GM12878 (cell line): ENCODE measurements around the gene ZNF451. TPM values are rescaled to one million over a fixed set of nuclear protein-coding genes. Genes with fewer than 3 reads are reported as not detected.

Experiments used
- ASH2L ChIP-seq: fragments of 300-600, 200-600 bp; sonication (generic); IDR thresholded peaks from 2 replicates; pipeline ENCODE4 v1.6.1; 2017; ENCODE audit warnings: low read depth, mild to moderate bottlenecking, borderline replicate concordance
- BACH1 ChIP-seq: fragments of 450-650 bp; IDR thresholded peaks from 2 replicates; pipeline ENCODE4 v1.6.1; 2017; ENCODE audit warnings: mild to moderate bottlenecking, borderline replicate concordance
- CBX5 ChIP-seq: sonication (generic); IDR thresholded peaks from 2 replicates; pipeline ENCODE4 v1.6.1; 2016; ENCODE audit warnings: low read depth, moderate library complexity, mild to moderate bottlenecking, inconsistent platforms
- CHD1 ChIP-seq: IDR thresholded peaks from 2 replicates; pipeline ENCODE4 v1.6.1; 2012; ENCODE audit warnings: low read depth, low read length, improper control_type of control experiment
- CREB1 ChIP-seq: IDR thresholded peaks from 2 replicates; pipeline ENCODE4 v1.6.1; 2012; ENCODE audit warnings: low read depth, mild to moderate bottlenecking, inconsistent platforms
- DPF2 ChIP-seq: fragments of 450-650 bp; IDR thresholded peaks from 2 replicates; pipeline ENCODE4 v1.6.1; 2017; ENCODE audit warnings: mild to moderate bottlenecking
- E4F1 ChIP-seq: fragments of 450-650 bp; IDR thresholded peaks from 2 replicates; pipeline ENCODE4 v1.6.1; 2018; ENCODE audit warnings: borderline replicate concordance, mild to moderate bottlenecking; ENCODE audit not compliant: partially characterized antibody
- EGR1 ChIP-seq, 2 experiments: IDR thresholded peaks; 1 replicate in 1 of 2; 2 replicates in 1 of 2; pipeline ENCODE4 v1.6.1; 2011 to 2012; ENCODE audit warnings: low read depth in 2 of 2, low read length in 2 of 2, borderline replicate concordance in 1 of 2, mild to moderate bottlenecking in 1 of 2, moderate library complexity in 1 of 2
- EP300 ChIP-seq, 2 experiments: fragments of 150-350 bp in 1 of 2; IDR thresholded peaks; 2 replicates each; pipeline ENCODE4 v1.6.1; 2011 to 2012; ENCODE audit warnings: low read depth in 2 of 2, low read length in 2 of 2, borderline replicate concordance in 1 of 2, improper control_type of control experiment in 1 of 2, inconsistent platforms in 1 of 2; ENCODE audit not compliant: control insufficient read depth in 1 of 2
- ETV6 ChIP-seq, 2 experiments: fragments of 450-650 bp in 1 of 2; IDR thresholded peaks in 1 of 2; conservative IDR thresholded peaks in 1 of 2; 2 replicates each; pipeline ENCODE4 v1.6.1; 2014; ENCODE audit warnings: antibody characterized with exemption in 1 of 2, borderline replicate concordance in 1 of 2, low read depth in 1 of 2, mild to moderate bottlenecking in 1 of 2, moderate library complexity in 1 of 2
- GABPA ChIP-seq: IDR thresholded peaks from 2 replicates; pipeline ENCODE4 v1.6.1; 2014; ENCODE audit warnings: antibody characterized with exemption, low read depth, mild to moderate bottlenecking, inconsistent platforms
- JUNB ChIP-seq: IDR thresholded peaks from 2 replicates; pipeline ENCODE4 v1.6.1; 2016; ENCODE audit warnings: antibody characterized with exemption, mild to moderate bottlenecking
- KDM1A ChIP-seq: fragments of 200-600 bp; sonication (generic); IDR thresholded peaks from 2 replicates; pipeline ENCODE4 v1.6.1; 2016; ENCODE audit warnings: borderline replicate concordance
- MEF2A ChIP-seq: IDR thresholded peaks from 2 replicates; pipeline ENCODE4 v1.6.1; 2011; ENCODE audit warnings: low read depth, mild to moderate bottlenecking, low read length, moderate library complexity; ENCODE audit not compliant: insufficient read depth
- NBN ChIP-seq: fragments of 450-650 bp; IDR thresholded peaks from 2 replicates; pipeline ENCODE4 v1.6.1; 2016
- NR2F1 ChIP-seq: fragments of 450-650 bp; conservative IDR thresholded peaks from 2 replicates; pipeline ENCODE4 v1.6.1; 2017; ENCODE audit warnings: mild to moderate bottlenecking
- PAX8 ChIP-seq: fragments of 450-650 bp; IDR thresholded peaks from 2 replicates; pipeline ENCODE4 v1.6.1; 2017; ENCODE audit warnings: mild to moderate bottlenecking, moderate library complexity
- PML ChIP-seq: IDR thresholded peaks from 2 replicates; pipeline ENCODE4 v1.6.1; 2012; ENCODE audit warnings: low read length, inconsistent platforms
- POLR2AphosphoS2 ChIP-seq: IDR thresholded peaks from 2 replicates; pipeline ENCODE4 v1.6.1; 2011; ENCODE audit warnings: low read depth, mild to moderate bottlenecking, low read length, improper control_type of control experiment, moderate library complexity
- SIX5 ChIP-seq: IDR thresholded peaks from 2 replicates; pipeline ENCODE4 v1.6.1; 2011; ENCODE audit warnings: mild to moderate bottlenecking, low read depth, low read length, moderate library complexity; ENCODE audit not compliant: severe bottlenecking
- SREBF2 ChIP-seq: IDR thresholded peaks from 2 replicates; pipeline ENCODE4 v1.6.1; 2012; ENCODE audit warnings: mild to moderate bottlenecking, low read length
- SRF ChIP-seq, 2 experiments: IDR thresholded peaks; 2 replicates each; pipeline ENCODE4 v1.6.1; 2011; ENCODE audit warnings: low read depth in 2 of 2, low read length in 2 of 2, mild to moderate bottlenecking in 1 of 2, moderate library complexity in 1 of 2
- SUPT20H ChIP-seq: IDR thresholded peaks from 2 replicates; pipeline ENCODE4 v1.6.1; 2011; ENCODE audit warnings: low read depth, mild to moderate bottlenecking, low read length, moderate library complexity, borderline replicate concordance; ENCODE audit not compliant: control insufficient read depth
- ZNF207 ChIP-seq: fragments of 450-650 bp; IDR thresholded peaks from 2 replicates; pipeline ENCODE4 v1.6.1; 2014; ENCODE audit warnings: antibody characterized with exemption, mild to moderate bottlenecking, borderline replicate concordance
- ZSCAN29 ChIP-seq: fragments of 450-650 bp; IDR thresholded peaks from 2 replicates; pipeline ENCODE4 v1.6.1; 2017; ENCODE audit warnings: mild to moderate bottlenecking, moderate library complexity
- polyA plus RNA-seq, 11 experiments: library from polyadenylated mRNA; depleted of rRNA in 4 of 11; unstranded in 6 of 11; stranded (reverse) in 5 of 11; fragments of >200 nt; fragmentation: Nextera tagmentation in 4 of 11; fragmentation: Illumina TruSeq in 1 of 11; extraction: Ambion mirVana in 4 of 11; extraction: Trizol in 1 of 11; gene quantifications; 1 replicate in 1 of 11; 2 replicates in 10 of 11; pipeline versions ENCODE4 v1.2.1 to v1.2.3, GENCODE V29; 2011 to 2016; ENCODE audit warnings: inconsistent platforms in 2 of 11, missing spikeins in 2 of 11, low read depth in 1 of 11
- total RNA-seq, 4 experiments: library from RNA; depleted of rRNA in 3 of 4; stranded (reverse); fragments of >200 nt in 3 of 4; fragmentation: Illumina TruSeq in 1 of 4; extraction: Trizol in 1 of 4; gene quantifications; 2 replicates each; pipeline versions ENCODE4 v1.2.1 to v1.2.3, GENCODE V29; 2013 to 2021
- TF ChIP-seq, protein P1 (sequence below): fragments of 450-650 bp; formaldehyde crosslinking; IDR thresholded peaks from 2 replicates; pipeline ENCODE4 v1.4.0; 2020; ENCODE audit warnings: mild to moderate bottlenecking, moderate library complexity

Gene ZNF451
- total and polyA plus RNA-seq, 10 of the 15 experiments (the other 5 are each of a cell fraction or from before 2014, with no cell fraction given), result 6.5 to 44.4 (median 23.8) TPM

DNA sequence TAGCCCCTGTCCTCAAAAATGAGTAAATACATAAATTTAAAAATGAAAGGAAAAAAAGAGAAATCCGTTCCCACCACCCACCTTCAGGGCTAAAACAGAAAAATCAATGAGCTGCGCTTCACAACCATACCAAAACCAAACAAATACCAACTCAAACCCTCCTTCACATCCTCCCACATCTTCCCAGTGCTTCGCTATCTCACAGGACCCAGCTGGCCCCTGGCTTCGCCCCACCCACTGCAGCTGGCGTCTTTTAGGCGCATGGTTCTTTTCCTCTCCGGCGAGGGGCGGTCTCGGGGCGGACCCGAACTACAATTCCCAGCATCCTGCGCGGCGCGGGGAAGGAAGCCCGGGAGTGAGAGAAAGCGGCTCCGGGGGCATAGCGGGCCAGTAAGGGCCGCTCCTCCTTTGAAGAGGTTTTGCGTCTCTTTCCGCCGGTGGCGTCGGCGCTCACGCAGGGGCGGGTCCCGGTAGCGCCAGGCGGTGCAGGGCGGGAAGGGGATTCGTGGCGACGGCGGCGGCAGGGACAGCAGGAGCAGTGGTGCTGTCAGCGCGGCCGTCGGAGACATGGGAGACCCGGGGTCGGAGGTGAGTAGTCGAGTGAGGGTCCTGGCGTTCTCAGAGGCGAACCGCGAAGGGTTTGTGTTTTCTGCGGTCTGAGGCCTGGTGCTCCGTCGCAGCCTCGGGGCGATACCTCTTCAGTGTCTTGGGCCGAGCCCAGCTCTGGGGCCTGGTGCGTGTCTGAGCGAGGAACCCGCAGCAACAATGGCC lies at the start of gene ZNF451 (continued):
- TF ChIP-seq GABPA (peak; percentile 93), E4F1 (peak; percentile 82), NR2F1 (no peak; the same call in 1 of the 2 replicates), NBN (peak; percentile 88), POLR2AphosphoS2 (no peak), CREB1 (peak; percentile 85), EGR1 (IDR thresholded peaks at IDR 0.05; ENCODE audit: borderline replicate concordance in 1 of 2, low read depth in 2 of 2, low read length in 2 of 2) (peak in 1 of 2 experiments; percentile 40; a peak in 1 of 3 replicates), ZNF207 (no peak; the same call in 1 of the 2 replicates), BACH1 (no peak; the same call in 1 of the 2 replicates), MEF2A (no peak), SRF (IDR thresholded peaks at IDR 0.05; ENCODE audit: low read depth in 2 of 2, low read length in 2 of 2) (0 out of 4 replicates have a peak, but pooled peaks of 1 of the 2 experiments have one; percentile 46), CHD1 (no peak), KDM1A (no peak), EP300 (IDR thresholded peaks at IDR 0.05; ENCODE audit: borderline replicate concordance in 1 of 2, control insufficient read depth in 1 of 2, low read depth in 2 of 2, low read length in 2 of 2) (no peak), DPF2 (no peak), ETV6 (conservative IDR thresholded peaks at IDR 0.05 in 1 of 2, IDR thresholded peaks at IDR 0.05 in 1 of 2; ENCODE audit: borderline replicate concordance in 1 of 2, low read depth in 1 of 2) (no peak), SREBF2 (no peak), CBX5 (no peak), SIX5 (peak; percentile 93), ASH2L (no peak), JUNB (no peak), SUPT20H (no peak), ZSCAN29 (no peak), PAX8 (no peak), PML (0 out of 2 replicates have a peak, but pooled peaks have one; percentile 27)
- TF ChIP-seq, protein P1, sequence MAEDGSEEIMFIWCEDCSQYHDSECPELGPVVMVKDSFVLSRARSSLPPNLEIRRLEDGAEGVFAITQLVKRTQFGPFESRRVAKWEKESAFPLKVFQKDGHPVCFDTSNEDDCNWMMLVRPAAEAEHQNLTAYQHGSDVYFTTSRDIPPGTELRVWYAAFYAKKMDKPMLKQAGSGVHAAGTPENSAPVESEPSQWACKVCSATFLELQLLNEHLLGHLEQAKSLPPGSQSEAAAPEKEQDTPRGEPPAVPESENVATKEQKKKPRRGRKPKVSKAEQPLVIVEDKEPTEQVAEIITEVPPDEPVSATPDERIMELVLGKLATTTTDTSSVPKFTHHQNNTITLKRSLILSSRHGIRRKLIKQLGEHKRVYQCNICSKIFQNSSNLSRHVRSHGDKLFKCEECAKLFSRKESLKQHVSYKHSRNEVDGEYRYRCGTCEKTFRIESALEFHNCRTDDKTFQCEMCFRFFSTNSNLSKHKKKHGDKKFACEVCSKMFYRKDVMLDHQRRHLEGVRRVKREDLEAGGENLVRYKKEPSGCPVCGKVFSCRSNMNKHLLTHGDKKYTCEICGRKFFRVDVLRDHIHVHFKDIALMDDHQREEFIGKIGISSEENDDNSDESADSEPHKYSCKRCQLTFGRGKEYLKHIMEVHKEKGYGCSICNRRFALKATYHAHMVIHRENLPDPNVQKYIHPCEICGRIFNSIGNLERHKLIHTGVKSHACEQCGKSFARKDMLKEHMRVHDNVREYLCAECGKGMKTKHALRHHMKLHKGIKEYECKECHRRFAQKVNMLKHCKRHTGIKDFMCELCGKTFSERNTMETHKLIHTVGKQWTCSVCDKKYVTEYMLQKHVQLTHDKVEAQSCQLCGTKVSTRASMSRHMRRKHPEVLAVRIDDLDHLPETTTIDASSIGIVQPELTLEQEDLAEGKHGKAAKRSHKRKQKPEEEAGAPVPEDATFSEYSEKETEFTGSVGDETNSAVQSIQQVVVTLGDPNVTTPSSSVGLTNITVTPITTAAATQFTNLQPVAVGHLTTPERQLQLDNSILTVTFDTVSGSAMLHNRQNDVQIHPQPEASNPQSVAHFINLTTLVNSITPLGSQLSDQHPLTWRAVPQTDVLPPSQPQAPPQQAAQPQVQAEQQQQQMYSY, result no peak
